Right lobe of liver (tissue), 4 donors: ENCODE data around the gene ZNF474.

Experiments
- CTCF ChIP-seq, 4 donors: fragments of 200-600 bp in 3 of 4; fragments of 450-650 bp in 1 of 4; IDR thresholded peaks; one replicate each; pipeline versions ENCODE4 v1.5.1 to v1.8.0; 2016 to 2022; ENCODE audit warnings: antibody characterized with exemption in 4 of 4, mild to moderate bottlenecking in 2 of 4
- POLR2A ChIP-seq: fragments of 450-650 bp; IDR thresholded peaks from one replicate; pipeline ENCODE4 v1.6.1; 2017; ENCODE audit warnings: antibody characterized with exemption, mild to moderate bottlenecking
- donor health status: DM: no; HTN: no; CAD: no.
- donor health status: DM: no; HTN: no; CAD: no.
- donor health status: DM: no; HTN: yes; CAD: no.

GRCh38 chr5:122154491-122154890 lies 25.1 kb downstream of the ZNF474 start:
- TF ChIP-seq CTCF (IDR thresholded peaks at IDR 0.05) (no peak), POLR2A (no peak)
